IMR-90 (cell line): ENCODE results near the gene OR52B6. TPM values are rescaled to one million over a fixed set of nuclear protein-coding genes. Genes with fewer than 3 reads are reported as not detected.

ENCODE experiments used
- ATAC-seq: fragments of 200-7000 bp; cut with Tn5 transposase; 2 replicates; pipeline ENCODE4 v1.9.1; 2020; ENCODE audit warnings: low read depth, mild to moderate bottlenecking, moderate library complexity
- Bru-seq: library from RNA; stranded (reverse); fragments of 400-500 nt; gene quantifications from one replicate; lab custom pipeline; 2021; lab: Mats Ljungman, UMichigan
- BruChase-seq, 2 experiments: library from RNA; stranded (reverse); fragments of 400-500 nt; gene quantifications; one replicate each; lab custom pipeline; 2021; lab: Mats Ljungman, UMichigan
- BruUV-seq: library from RNA; stranded (reverse); fragments of 400-500 nt; replicated peaks from 2 replicates; lab custom pipeline; 2021; lab: Mats Ljungman, UMichigan
- CTCF ChIA-PET: fragments of 300-600 bp; formaldehyde crosslinking; extraction: SDS; loops from one replicate; lab custom pipeline; 2021; ENCODE audit warnings: antibody characterized with exemption; lab: Yijun Ruan, JAX
- POLR2A ChIA-PET: fragments of 300-600 bp; sonication (Branson Sonifier 250); formaldehyde crosslinking; loops from one replicate; lab custom pipeline; 2022; ENCODE audit warnings: antibody characterized with exemption; ENCODE audit not compliant: unreplicated experiment; lab: Charles Lee
- DNase-seq: peaks from one replicate; pipeline ENCODE4 v3.0.0; 2013
- H2AFZ ChIP-seq: replicated peaks from 2 replicates; pipeline ENCODE3; 2013; ENCODE audit warnings: low read length, mild to moderate bottlenecking; ENCODE audit not compliant: poor library complexity
- H2AK5ac ChIP-seq: 2 replicates; pipeline ENCODE4 v1.6.1; 2013; ENCODE audit warnings: low read depth, low read length, inconsistent platforms
- H2AK9ac ChIP-seq: replicated peaks from 2 replicates; pipeline ENCODE3; 2013; ENCODE audit warnings: mild to moderate bottlenecking, low read depth, low read length, moderate library complexity; ENCODE audit not compliant: poor library complexity
- H2BK120ac ChIP-seq: 2 replicates; pipeline ENCODE4 v1.6.1; 2013; ENCODE audit warnings: low read depth, low read length, inconsistent platforms
- H2BK15ac ChIP-seq: 3 replicates; pipeline ENCODE4 v1.6.1; 2013; ENCODE audit warnings: low read depth, low read length, inconsistent platforms
- H2BK20ac ChIP-seq: 2 replicates; pipeline ENCODE4 v1.6.1; 2013; ENCODE audit warnings: low read depth, mild to moderate bottlenecking, inconsistent platforms, low read length, moderate library complexity
- H2BK5ac ChIP-seq: 2 replicates; pipeline ENCODE4 v1.6.1; 2013; ENCODE audit warnings: mild to moderate bottlenecking, low read depth, low read length, inconsistent platforms; ENCODE audit not compliant: poor library complexity, severe bottlenecking
- H3K14ac ChIP-seq: replicated peaks from 2 replicates; pipeline ENCODE4 v1.6.1; 2013; ENCODE audit warnings: low read depth, low read length, inconsistent platforms
- H3K18ac ChIP-seq: 2 replicates; pipeline ENCODE4 v1.6.1; 2013; ENCODE audit warnings: low read depth, low read length, control low read depth
- H3K23ac ChIP-seq: 2 replicates; pipeline ENCODE4 v1.6.1; 2013; ENCODE audit warnings: low read depth, low read length, inconsistent platforms
- H3K27ac ChIP-seq: 2 replicates; pipeline ENCODE4 v1.5.1; 2013; ENCODE audit warnings: mild to moderate bottlenecking, control low read depth, low read length; ENCODE audit not compliant: insufficient read depth
- H3K27me3 ChIP-seq: 2 replicates; pipeline ENCODE4 v1.6.1; 2013; ENCODE audit warnings: low read length; ENCODE audit not compliant: control insufficient read depth, insufficient read depth
- H3K36me3 ChIP-seq: 2 replicates; pipeline ENCODE4 v1.6.1; 2013; ENCODE audit warnings: low read length, mixed read lengths; ENCODE audit not compliant: control insufficient read depth, insufficient read depth
- H3K4ac ChIP-seq: 2 replicates; pipeline ENCODE4 v1.6.1; 2013; ENCODE audit warnings: low read depth, low read length, inconsistent platforms
- H3K4me1 ChIP-seq: 2 replicates; pipeline ENCODE4 v1.6.1; 2013; ENCODE audit warnings: low read length, mixed read lengths; ENCODE audit not compliant: control insufficient read depth, insufficient read depth
- H3K4me2 ChIP-seq: 2 replicates; pipeline ENCODE4 v1.6.1; 2013; ENCODE audit warnings: low read depth, mild to moderate bottlenecking, control low read depth, low read length, moderate library complexity
- H3K4me3 ChIP-seq: 2 replicates; pipeline ENCODE4 v1.5.1; 2013; ENCODE audit warnings: low read depth, mild to moderate bottlenecking, control low read depth, low read length, moderate library complexity; ENCODE audit not compliant: insufficient read depth
- H3K56ac ChIP-seq: 2 replicates; pipeline ENCODE4 v1.6.1; 2013; ENCODE audit warnings: low read length, inconsistent platforms; ENCODE audit not compliant: insufficient read depth; ENCODE audit errors: extremely low read depth
- H3K79me1 ChIP-seq, 2 experiments: 2 replicates each; pipeline ENCODE4 v1.6.1; 2013; ENCODE audit warnings: low read length in 2 of 2, inconsistent platforms in 1 of 2, low read depth in 1 of 2
- H3K9ac ChIP-seq: 2 replicates; pipeline ENCODE4 v1.6.1; 2013; ENCODE audit warnings: low read depth, low read length, control low read depth
- H3K9me1 ChIP-seq: 2 replicates; pipeline ENCODE4 v1.6.1; 2013; ENCODE audit warnings: low read length, inconsistent platforms; ENCODE audit not compliant: insufficient read depth
- H3K9me3 ChIP-seq: 2 replicates; pipeline ENCODE4 v1.6.1; 2013; ENCODE audit warnings: low read length; ENCODE audit not compliant: control insufficient read depth, insufficient read depth
- H4K20me1 ChIP-seq: 2 replicates; pipeline ENCODE4 v1.6.1; 2013; ENCODE audit warnings: low read length, inconsistent platforms; ENCODE audit not compliant: insufficient read depth
- H4K5ac ChIP-seq: 2 replicates; pipeline ENCODE4 v1.6.1; 2013; ENCODE audit warnings: mild to moderate bottlenecking, low read depth, low read length, control low read depth
- H4K8ac ChIP-seq, 2 experiments: 2 replicates each; pipeline ENCODE4 v1.6.1; 2013; ENCODE audit warnings: low read depth in 2 of 2, low read length in 2 of 2, control low read depth in 1 of 2, inconsistent platforms in 1 of 2
- H4K91ac ChIP-seq: 2 replicates; pipeline ENCODE4 v1.6.1; 2013; ENCODE audit warnings: low read depth, low read length, inconsistent platforms; ENCODE audit not compliant: insufficient read depth
- BHLHE40 ChIP-seq: fragments of 150-350 bp; IDR thresholded peaks from 2 replicates; pipeline ENCODE4 v1.6.1; 2016; ENCODE audit warnings: mild to moderate bottlenecking, low read depth, low read length
- CEBPB ChIP-seq: IDR thresholded peaks from 2 replicates; pipeline ENCODE4 v1.6.1; 2012; ENCODE audit warnings: low read depth, low read length, improper control_type of control experiment
- MAZ ChIP-seq: IDR thresholded peaks from 2 replicates; pipeline ENCODE4 v1.6.1; 2012; ENCODE audit warnings: low read depth, mild to moderate bottlenecking, low read length, improper control_type of control experiment, moderate library complexity, borderline replicate concordance
- NFE2L2 ChIP-seq: fragments of 150-350 bp; IDR thresholded peaks from 2 replicates; pipeline ENCODE4 v1.6.1; 2016; ENCODE audit warnings: low read depth, mild to moderate bottlenecking, low read length
- POLR2A ChIP-seq: IDR thresholded peaks from 2 replicates; pipeline ENCODE4 v1.6.1; 2012; ENCODE audit warnings: mild to moderate bottlenecking, low read depth, low read length
- RAD21 ChIP-seq: IDR thresholded peaks from 2 replicates; pipeline ENCODE4 v1.6.1; 2012; ENCODE audit warnings: low read length, improper control_type of control experiment
- SMC3 ChIP-seq: fragments of 150-350 bp; IDR thresholded peaks from 2 replicates; pipeline ENCODE4 v1.6.1; 2016; ENCODE audit warnings: low read depth, mild to moderate bottlenecking, antibody characterized with exemption, low read length, moderate library complexity
- USF2 ChIP-seq: fragments of 150-350 bp; IDR thresholded peaks from 2 replicates; pipeline ENCODE4 v1.6.1; 2017; ENCODE audit warnings: mild to moderate bottlenecking, antibody characterized with exemption, low read length, low read depth
- WGBS, 2 experiments: methylation state at CpG; one replicate each; pipeline versions ENCODE4 v1.1.5 to v1.1.7; 2013; ENCODE audit warnings: missing lambda C conversion rate in 2 of 2; ENCODE audit not compliant: insufficient read length in 1 of 2; ENCODE audit errors: extremely low coverage in 2 of 2; 5-methylcytosine and 5-hydroxymethylcytosine counted together
- dilution Hi-C: fragments of 300-500 bp; cut with HindIII; formaldehyde crosslinking; loops from one replicate; pipeline ENCODE4 v1.14.3; 2018; ENCODE audit warnings: low sequenced_read_pairs; ENCODE audit not compliant: unreplicated experiment
- in situ Hi-C: fragments of 300-500 bp; cut with MboI; formaldehyde crosslinking; loops from 3 replicates; pipeline ENCODE4 v1.14.3; 2019; ENCODE audit warnings: low sequenced_read_pairs, inconsistent platforms, mixed read lengths
- intact Hi-C: fragments of 100-400 bp; cut with micrococcal nuclease; formaldehyde crosslinking; loops from 2 replicates; pipeline ENCODE4 v1.10.0; 2022
- long read RNA-seq: library from polyadenylated mRNA; unstranded; transcript quantifications from one replicate; pipeline ENCODE4 v2.0.0, GENCODE V29; 2021; ENCODE audit not compliant: unreplicated experiment
- polyA plus RNA-seq, 3 experiments: library from polyadenylated mRNA; depleted of rRNA; stranded (reverse); fragments of >200 nt; gene quantifications; 2 replicates each; pipeline ENCODE4 v1.2.3, GENCODE V29; 2012; ENCODE audit warnings: low replicate concordance in 1 of 3
- total RNA-seq: library from RNA; depleted of rRNA; stranded (reverse); fragments of >200 nt; gene quantifications from 2 replicates; pipeline ENCODE4 v1.2.3, GENCODE V29; 2012; rRNA removed
- TF ChIP-seq, protein P1 (sequence below): conservative IDR thresholded peaks from 2 replicates; pipeline ENCODE4 v1.5.1; 2012; ENCODE audit warnings: mild to moderate bottlenecking, low read depth, low read length, improper control_type of control experiment

Gene OR52B6
- total RNA-seq (not detected in 2 replicates), polyA plus RNA-seq (2012; rRNA removed) (not detected in 2 replicates), Bru-seq, nascent RNA (not detected), BruChase-seq, experiment 1, labeled RNA remaining after a 6-hour chase (not detected), BruChase-seq, experiment 2, labeled RNA remaining after a 2-hour chase (not detected)
- not detected in 2 replicates for polyA plus RNA-seq (2012; cell fraction: cytosol; rRNA removed)
- polyA plus RNA-seq (2012; cell fraction: nucleus; rRNA removed; ENCODE audit: low replicate concordance) = not detected in 2 replicates
- long read RNA-seq = 0 reads

- Histone ChIP-seq H3K27me3 (no peaks in the 10 kb centered on the region; the same call in 1 of the 2 replicates), H2BK15ac (no peak within 1 kb of the TSS), H2AK5ac (no peak within 1 kb of the TSS), H4K5ac (no peak within 1 kb of the TSS), H3K36me3 (no peaks in the 10 kb centered on the region), H3K9me1 (no peaks in the 10 kb centered on the region), H3K18ac (no peak within 1 kb of the TSS), H3K9ac (no peak within 1 kb of the TSS), H4K20me1 (no peaks in the 10 kb centered on the region), H3K56ac (no peak within 1 kb of the TSS), H3K4ac (no peak within 1 kb of the TSS), H2AK9ac (no peak within 1 kb of the TSS), H4K8ac (no peak within 1 kb of the TSS), H2BK20ac (no peak within 1 kb of the TSS), H3K4me2 (no peak within 1 kb of the TSS), H2AFZ (no peak within 1 kb of the TSS), H3K14ac (no peak within 1 kb of the TSS), H2BK120ac (no peak within 1 kb of the TSS), H3K27ac (no peak within 1 kb of the TSS), H3K23ac (no peak within 1 kb of the TSS), H3K9me3 (no peaks in the 10 kb centered on the region), H4K91ac (no peak within 1 kb of the TSS), H3K4me3 (no peak within 1 kb of the TSS), H2BK5ac (no peak within 1 kb of the TSS), H3K4me1 (no peaks in the 10 kb centered on the region), H3K79me1 (no peaks in the 10 kb centered on the region)
- DNase-seq = no peak
- CTCF ChIA-PET = interaction anchor here (0.7 kb wide), 1 partner anchor 706 kb away, joined by 4 read pairs; no protein-coding TSS in a partner anchor
- no peak for TF ChIP-seq RAD21
- TF ChIP-seq, protein P1, sequence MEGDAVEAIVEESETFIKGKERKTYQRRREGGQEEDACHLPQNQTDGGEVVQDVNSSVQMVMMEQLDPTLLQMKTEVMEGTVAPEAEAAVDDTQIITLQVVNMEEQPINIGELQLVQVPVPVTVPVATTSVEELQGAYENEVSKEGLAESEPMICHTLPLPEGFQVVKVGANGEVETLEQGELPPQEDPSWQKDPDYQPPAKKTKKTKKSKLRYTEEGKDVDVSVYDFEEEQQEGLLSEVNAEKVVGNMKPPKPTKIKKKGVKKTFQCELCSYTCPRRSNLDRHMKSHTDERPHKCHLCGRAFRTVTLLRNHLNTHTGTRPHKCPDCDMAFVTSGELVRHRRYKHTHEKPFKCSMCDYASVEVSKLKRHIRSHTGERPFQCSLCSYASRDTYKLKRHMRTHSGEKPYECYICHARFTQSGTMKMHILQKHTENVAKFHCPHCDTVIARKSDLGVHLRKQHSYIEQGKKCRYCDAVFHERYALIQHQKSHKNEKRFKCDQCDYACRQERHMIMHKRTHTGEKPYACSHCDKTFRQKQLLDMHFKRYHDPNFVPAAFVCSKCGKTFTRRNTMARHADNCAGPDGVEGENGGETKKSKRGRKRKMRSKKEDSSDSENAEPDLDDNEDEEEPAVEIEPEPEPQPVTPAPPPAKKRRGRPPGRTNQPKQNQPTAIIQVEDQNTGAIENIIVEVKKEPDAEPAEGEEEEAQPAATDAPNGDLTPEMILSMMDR = no peak
- no peak for TF ChIP-seq SMC3
- no peak for TF ChIP-seq POLR2A
- TF ChIP-seq MAZ = no peak
- TF ChIP-seq USF2 = no peak
- TF ChIP-seq NFE2L2 = no peak
- no peak for TF ChIP-seq BHLHE40
- no peak for TF ChIP-seq CEBPB
- in situ Hi-C loops = no loop called here
- intact Hi-C loops = no loop called here
- no peak for ATAC-seq
- no TSS peak for BruUV-seq
- WGBS, 2 experiments = 78% methylated on average over 5 of the region's 8 CpGs; no CpG with 5 or more reads in 1 of the 2 experiments
- dilution Hi-C loops = no loop called here
- POLR2A ChIA-PET = no interaction called here
Observed at GRCh38 chr11:5580577-5580976, at the start of gene OR52B6. TSS of gene OR52B6 (plus strand) at chr11:5580877. CDS start at chr11:5580877, 0 bp downstream.
